B cell (primary cell): ENCODE data around the gene ZBTB25.

ENCODE experiments used
- EZH2 ChIP-seq: IDR thresholded peaks from 2 replicates; pipeline ENCODE4 v1.6.1; 2012; ENCODE audit warnings: borderline replicate concordance, low read depth, mild to moderate bottlenecking, moderate library complexity, low read length; ENCODE audit not compliant: insufficient read depth, poor library complexity, severe bottlenecking
- TF ChIP-seq, protein P1 (sequence below): fragments of 200-600 bp; IDR thresholded peaks from one replicate; pipeline ENCODE4 v1.8.0; 2022; ENCODE audit warnings: antibody characterized with exemption, mild to moderate bottlenecking

DNA sequence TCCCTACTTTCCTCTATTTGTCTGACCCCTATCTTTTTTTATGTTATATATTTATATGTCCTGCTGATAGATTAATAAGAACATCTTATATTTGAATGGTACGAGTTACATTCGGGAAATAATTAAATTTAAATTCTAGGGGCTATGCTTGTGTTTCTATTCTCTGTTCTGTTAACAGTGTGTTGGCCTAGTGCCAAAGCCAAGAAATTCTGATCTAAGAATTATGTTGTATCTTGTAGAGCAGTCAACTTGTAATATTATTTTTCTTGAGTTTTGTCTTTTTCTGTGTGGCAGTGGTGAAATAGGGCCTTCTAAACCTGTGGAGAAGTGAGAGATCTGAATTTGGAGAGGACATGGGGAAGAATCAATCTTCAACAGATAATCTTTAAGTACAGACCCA lies 27.9 kb upstream of the ZBTB25 start:
- TF ChIP-seq, protein P1, sequence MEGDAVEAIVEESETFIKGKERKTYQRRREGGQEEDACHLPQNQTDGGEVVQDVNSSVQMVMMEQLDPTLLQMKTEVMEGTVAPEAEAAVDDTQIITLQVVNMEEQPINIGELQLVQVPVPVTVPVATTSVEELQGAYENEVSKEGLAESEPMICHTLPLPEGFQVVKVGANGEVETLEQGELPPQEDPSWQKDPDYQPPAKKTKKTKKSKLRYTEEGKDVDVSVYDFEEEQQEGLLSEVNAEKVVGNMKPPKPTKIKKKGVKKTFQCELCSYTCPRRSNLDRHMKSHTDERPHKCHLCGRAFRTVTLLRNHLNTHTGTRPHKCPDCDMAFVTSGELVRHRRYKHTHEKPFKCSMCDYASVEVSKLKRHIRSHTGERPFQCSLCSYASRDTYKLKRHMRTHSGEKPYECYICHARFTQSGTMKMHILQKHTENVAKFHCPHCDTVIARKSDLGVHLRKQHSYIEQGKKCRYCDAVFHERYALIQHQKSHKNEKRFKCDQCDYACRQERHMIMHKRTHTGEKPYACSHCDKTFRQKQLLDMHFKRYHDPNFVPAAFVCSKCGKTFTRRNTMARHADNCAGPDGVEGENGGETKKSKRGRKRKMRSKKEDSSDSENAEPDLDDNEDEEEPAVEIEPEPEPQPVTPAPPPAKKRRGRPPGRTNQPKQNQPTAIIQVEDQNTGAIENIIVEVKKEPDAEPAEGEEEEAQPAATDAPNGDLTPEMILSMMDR, result no peak
- no peak for TF ChIP-seq EZH2
